ENCODE data around the gene MFAP3L.

DNA sequence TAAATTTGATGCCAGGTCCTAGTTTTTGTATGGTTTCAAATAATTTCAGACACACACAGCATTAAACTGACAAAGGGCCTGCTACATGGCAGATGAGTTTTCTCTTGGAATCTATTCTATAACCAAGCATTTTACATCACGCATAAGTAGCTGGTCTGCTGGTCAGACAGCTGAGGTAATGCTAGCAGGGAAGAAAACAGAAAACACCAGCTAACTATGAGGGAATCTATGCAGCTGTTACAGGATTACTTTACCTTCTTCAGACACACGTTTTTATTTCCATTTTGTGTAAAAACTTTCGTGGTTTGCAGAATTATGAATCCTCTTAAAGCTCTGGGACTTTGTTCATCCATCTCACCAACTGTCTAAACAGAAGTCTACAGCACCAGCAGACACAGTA is 42.0 kb downstream of the MFAP3L start:
- TF ChIP-seq POLR2AphosphoS5 (IDR thresholded peaks at IDR 0.05; ENCODE audit: low read depth, low read length) (no peak), SIN3A (IDR thresholded peaks at IDR 0.05; ENCODE audit: borderline replicate concordance, insufficient read depth, low read length) (no peak)

Data from PFSK-1 (cell line).